Astrocyte of the cerebellum (primary cell): ENCODE results near the gene SMURF2.
A peak's percentile ranks its signal among the peaks of the same experiment; 100 is the strongest.

Source experiments
- DNase-seq: peaks from one replicate; pipeline ENCODE4 v3.0.0-alpha.2; 2011; ENCODE audit warnings: low read depth
- H3K4me3 ChIP-seq: 2 replicates; pipeline ENCODE4 v1.5.1; 2011; ENCODE audit warnings: mild to moderate bottlenecking, low read depth, low read length, moderate library complexity
- in situ Hi-C: cut with HindIII; loops from 2 replicates; pipeline ENCODE4 v1.10.0; 2017; ENCODE audit warnings: low sequenced_read_pairs
- TF ChIP-seq, protein P1 (sequence below): IDR thresholded peaks from 2 replicates; pipeline ENCODE4 v1.5.1; 2012; ENCODE audit warnings: low read length, low read depth, moderate library complexity, mild to moderate bottlenecking; ENCODE audit errors: missing control alignments

SMURF2 gene

DNA sequence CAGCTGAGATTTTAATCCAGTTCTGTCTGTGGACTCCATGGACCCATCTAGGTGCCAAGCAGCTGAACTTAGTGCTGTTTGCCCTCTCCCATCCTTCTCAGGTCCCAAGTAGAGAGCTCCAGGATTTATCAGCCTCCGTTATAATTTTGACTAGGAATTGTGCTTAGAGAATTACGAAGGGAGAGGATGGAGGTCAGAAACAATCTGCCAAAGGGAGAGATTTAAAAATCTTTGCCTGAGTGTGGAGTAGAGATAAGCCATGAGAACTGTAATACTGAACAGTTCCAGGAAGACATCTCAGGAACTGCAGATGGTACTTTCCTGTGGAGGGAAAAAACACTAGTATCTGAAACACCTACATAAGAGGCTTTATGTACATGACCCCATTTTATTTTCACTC lies 128.3 kb downstream of the SMURF2 start:
- no peak overlapping the region for H3K4me3 ChIP-seq
- no peak for DNase-seq
- in situ Hi-C loops = no loop called here
- TF ChIP-seq, protein P1, sequence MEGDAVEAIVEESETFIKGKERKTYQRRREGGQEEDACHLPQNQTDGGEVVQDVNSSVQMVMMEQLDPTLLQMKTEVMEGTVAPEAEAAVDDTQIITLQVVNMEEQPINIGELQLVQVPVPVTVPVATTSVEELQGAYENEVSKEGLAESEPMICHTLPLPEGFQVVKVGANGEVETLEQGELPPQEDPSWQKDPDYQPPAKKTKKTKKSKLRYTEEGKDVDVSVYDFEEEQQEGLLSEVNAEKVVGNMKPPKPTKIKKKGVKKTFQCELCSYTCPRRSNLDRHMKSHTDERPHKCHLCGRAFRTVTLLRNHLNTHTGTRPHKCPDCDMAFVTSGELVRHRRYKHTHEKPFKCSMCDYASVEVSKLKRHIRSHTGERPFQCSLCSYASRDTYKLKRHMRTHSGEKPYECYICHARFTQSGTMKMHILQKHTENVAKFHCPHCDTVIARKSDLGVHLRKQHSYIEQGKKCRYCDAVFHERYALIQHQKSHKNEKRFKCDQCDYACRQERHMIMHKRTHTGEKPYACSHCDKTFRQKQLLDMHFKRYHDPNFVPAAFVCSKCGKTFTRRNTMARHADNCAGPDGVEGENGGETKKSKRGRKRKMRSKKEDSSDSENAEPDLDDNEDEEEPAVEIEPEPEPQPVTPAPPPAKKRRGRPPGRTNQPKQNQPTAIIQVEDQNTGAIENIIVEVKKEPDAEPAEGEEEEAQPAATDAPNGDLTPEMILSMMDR = no peak

DNA sequence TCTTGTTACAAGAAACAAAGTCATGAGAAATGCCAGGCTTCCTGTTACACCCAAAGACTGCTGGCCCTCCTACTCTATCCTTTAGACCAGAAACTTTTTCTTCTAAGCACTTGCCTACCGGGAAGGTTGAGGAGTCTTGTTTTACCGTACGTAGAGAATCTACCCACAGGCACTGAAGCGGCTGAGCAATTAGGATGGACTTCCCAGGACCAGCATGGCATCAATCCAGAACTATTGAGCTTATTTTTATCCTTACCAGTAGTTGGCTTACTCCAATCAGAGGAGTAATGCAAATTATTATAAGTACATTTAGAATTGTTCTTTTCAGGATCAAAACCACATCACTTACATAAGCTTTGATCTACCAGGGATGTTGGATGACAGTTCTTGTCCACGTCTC lies 129.7 kb downstream of the SMURF2 start:
- in situ Hi-C loops = no loop called here
- no peak for DNase-seq
- TF ChIP-seq, protein P1 = no peak
- no peak overlapping the region for H3K4me3 ChIP-seq

DNA sequence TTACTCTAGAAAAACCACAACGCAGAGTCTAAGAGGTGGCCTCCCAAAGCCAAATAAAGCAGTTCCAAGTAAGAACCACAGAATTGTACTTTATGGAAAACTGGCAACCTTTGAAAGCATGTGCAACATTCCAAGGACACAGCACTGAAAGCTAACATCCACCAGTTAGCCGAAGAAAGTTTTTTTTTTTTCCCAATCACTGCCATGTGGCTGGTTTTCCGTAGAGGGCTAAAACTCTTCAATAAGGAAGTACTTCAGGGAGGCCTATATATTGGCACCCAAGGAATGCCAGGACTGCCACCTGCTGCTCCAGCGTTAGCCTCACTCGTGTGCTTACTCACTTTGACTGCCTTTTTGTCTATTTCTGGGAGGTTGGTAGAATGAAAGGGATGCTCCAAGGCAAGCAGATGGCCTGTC lies 130.1 kb downstream of the SMURF2 start:
- in situ Hi-C loops = no loop called here
- peak; percentile 70 for DNase-seq
- no peak overlapping the region for H3K4me3 ChIP-seq
- TF ChIP-seq, protein P1 = no peak

DNA sequence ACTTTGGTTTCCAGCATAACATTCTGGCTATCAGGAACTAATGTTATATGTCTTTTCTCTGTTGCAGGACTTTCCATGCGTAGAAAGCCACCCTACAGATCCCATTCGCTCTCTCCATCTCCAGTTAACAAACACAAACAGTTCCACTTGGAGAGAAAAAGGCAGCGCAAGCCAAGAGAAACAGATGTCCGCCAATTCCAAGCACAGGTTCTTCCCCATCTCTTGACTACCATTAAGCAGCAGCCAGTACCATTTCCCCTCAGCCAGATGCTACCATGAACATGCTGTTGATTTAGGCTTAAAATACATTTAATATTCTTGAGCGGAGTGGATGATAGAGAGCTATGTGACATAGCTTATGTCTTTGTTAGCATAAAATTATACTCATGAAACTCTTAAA lies 132.9 kb downstream of the SMURF2 start:
- H3K4me3 ChIP-seq = no peak overlapping the region
- TF ChIP-seq, protein P1 = no peak
- no peak for DNase-seq
- in situ Hi-C loops = no loop called here

DNA sequence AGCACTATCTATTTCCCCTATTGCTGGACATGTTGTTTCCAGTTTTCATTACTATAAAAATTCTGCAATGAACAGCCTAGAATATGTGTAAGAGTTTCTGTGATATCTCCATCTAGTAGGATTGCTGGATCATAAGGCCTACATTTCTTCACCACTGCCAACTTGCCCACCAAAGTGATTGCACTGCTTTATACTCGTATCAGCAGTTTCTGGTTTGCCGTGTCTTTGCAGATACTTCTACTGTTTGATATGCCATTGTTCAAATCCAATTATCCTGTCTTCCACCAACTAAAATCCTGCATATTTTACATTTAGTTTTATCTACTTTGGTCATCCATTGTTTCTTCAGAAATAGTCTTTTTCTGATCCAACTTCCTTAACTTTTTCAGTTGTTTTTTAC lies 134.2 kb downstream of the SMURF2 start:
- TF ChIP-seq, protein P1 = no peak
- no peak for DNase-seq
- in situ Hi-C loops = no loop called here
- H3K4me3 ChIP-seq = no peak overlapping the region

DNA sequence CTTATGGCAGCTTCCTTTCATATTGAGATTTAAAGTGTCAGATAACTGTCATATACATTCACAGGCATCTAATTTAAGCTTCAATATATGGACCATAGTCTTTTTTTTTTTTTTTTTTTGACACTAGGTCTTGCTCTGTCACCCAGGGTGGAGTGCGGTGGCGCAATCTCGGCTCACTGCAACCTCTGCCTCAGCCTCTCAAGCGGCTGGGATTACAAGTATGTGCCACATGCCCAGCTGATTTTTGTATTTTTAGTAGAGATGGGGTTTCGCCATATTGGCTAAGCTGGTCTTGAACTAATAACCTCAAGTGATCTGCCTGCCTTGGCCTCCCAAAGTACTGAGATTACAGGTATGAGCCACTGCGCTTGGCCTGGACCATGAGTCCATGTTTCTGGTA lies 141.7 kb downstream of the SMURF2 start:
- in situ Hi-C loops = loop anchor here (5.0 kb wide), 1 partner anchor 47 kb away; no protein-coding TSS in a partner anchor
- DNase-seq = no peak
- TF ChIP-seq, protein P1 = no peak
- no peak overlapping the region for H3K4me3 ChIP-seq

DNA sequence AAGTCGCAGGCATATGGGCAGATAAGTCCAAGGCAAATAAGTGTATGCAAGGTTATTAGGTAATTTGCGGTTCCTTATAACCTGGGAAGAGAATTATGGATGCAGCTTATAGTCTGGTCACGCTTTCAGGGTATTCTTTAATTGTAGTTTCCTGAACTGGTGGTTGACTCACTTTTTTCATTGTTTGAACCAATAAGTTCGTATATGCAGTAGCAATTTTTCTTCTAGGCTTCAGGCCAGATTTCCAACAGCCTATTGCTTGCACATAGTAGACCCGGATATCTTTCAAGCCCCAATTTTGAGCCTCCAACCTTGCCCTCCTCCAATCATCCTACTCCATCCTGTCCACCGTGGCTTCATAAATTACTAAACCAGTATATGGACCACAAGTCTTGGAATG lies 142.5 kb downstream of the SMURF2 start:
- no peak for DNase-seq
- H3K4me3 ChIP-seq = no peak overlapping the region
- TF ChIP-seq, protein P1 = no peak
- in situ Hi-C loops = no loop called here
